Hepatocyte (in vitro differentiated cells): ENCODE results near the gene GRIK4. TPM values are rescaled to one million over a fixed set of nuclear protein-coding genes. Genes with fewer than 3 reads are reported as not detected.

ENCODE experiments used
- DNase-seq: peaks from one replicate; pipeline ENCODE4 v3.0.0-alpha.2; 2016; ENCODE audit warnings: low spot score
- H2AFZ ChIP-seq: fragments of 200-600 bp; sonication (generic); 2 replicates; pipeline ENCODE4 v1.6.0; 2016; ENCODE audit warnings: antibody characterized with exemption, mild to moderate bottlenecking
- H3K27ac ChIP-seq: fragments of 200-600 bp; sonication (generic); 2 replicates; pipeline ENCODE4 v1.5.1; 2016; ENCODE audit warnings: mild to moderate bottlenecking
- H3K27me3 ChIP-seq: fragments of 200-600 bp; sonication (generic); 2 replicates; pipeline ENCODE4 v1.6.1; 2016
- H3K36me3 ChIP-seq: fragments of 200-600 bp; sonication (generic); replicated peaks from 2 replicates; pipeline ENCODE4 v1.5.1; 2016; ENCODE audit warnings: low read depth; ENCODE audit not compliant: insufficient read depth
- H3K4me1 ChIP-seq: fragments of 200-600 bp; sonication (generic); 2 replicates; pipeline ENCODE4 v1.5.1; 2016; ENCODE audit warnings: mild to moderate bottlenecking, moderate library complexity; ENCODE audit not compliant: insufficient read depth
- H3K4me2 ChIP-seq: fragments of 200-600 bp; sonication (generic); 2 replicates; pipeline ENCODE4 v1.6.0; 2016
- H3K4me3 ChIP-seq: fragments of 200-600 bp; sonication (generic); 2 replicates; pipeline ENCODE4 v1.5.1; 2016; ENCODE audit warnings: mild to moderate bottlenecking
- H3K79me2 ChIP-seq: fragments of 200-600 bp; sonication (generic); 2 replicates; pipeline ENCODE4 v1.6.0; 2017; ENCODE audit warnings: mild to moderate bottlenecking
- H3K9me2 ChIP-seq: fragments of 200-600 bp; sonication (generic); replicated peaks from 2 replicates; pipeline ENCODE4 v1.6.0; 2017; ENCODE audit warnings: mild to moderate bottlenecking; ENCODE audit not compliant: insufficient read depth
- H3K9me3 ChIP-seq: fragments of 200-600 bp; sonication (generic); 2 replicates; pipeline ENCODE4 v1.5.1; 2016; ENCODE audit warnings: low read depth, mild to moderate bottlenecking
- H4K20me1 ChIP-seq: fragments of 200-600 bp; sonication (generic); 2 replicates; pipeline ENCODE4 v1.6.0; 2016; ENCODE audit warnings: mild to moderate bottlenecking; ENCODE audit not compliant: insufficient read depth, poor library complexity, severe bottlenecking
- CTCF ChIP-seq: fragments of 200-600 bp; sonication (generic); IDR thresholded peaks from 2 replicates; pipeline ENCODE4 v1.5.1; 2016; ENCODE audit warnings: antibody characterized with exemption, mild to moderate bottlenecking; ENCODE audit not compliant: poor library complexity
- EZH2 ChIP-seq: fragments of 200-600 bp; sonication (generic); IDR thresholded peaks from 2 replicates; pipeline ENCODE4 v1.6.1; 2016; ENCODE audit warnings: antibody characterized with exemption, mild to moderate bottlenecking, borderline replicate concordance
- EZH2phosphoT487 ChIP-seq: fragments of 200-600 bp; sonication (generic); IDR thresholded peaks from one replicate; pipeline ENCODE4 v1.6.1; 2018; ENCODE audit warnings: antibody characterized with exemption, mild to moderate bottlenecking, low read depth, moderate library complexity; ENCODE audit not compliant: unreplicated experiment, severe bottlenecking
- WGBS: methylation state at CpG from one replicate; pipeline ENCODE4 v1.1.6; 2016; ENCODE audit warnings: low lambda C conversion rate; ENCODE audit errors: missing lambda C conversion rate; 5-methylcytosine and 5-hydroxymethylcytosine counted together
- polyA plus RNA-seq: library from polyadenylated mRNA; unstranded; fragments of >200 nt; fragmentation: Nextera tagmentation; extraction: Ambion mirVana; gene quantifications from 2 replicates; pipeline ENCODE4 v1.2.1, GENCODE V29; 2016
- total RNA-seq: library from RNA; depleted of rRNA; stranded (reverse); fragments of >200 nt; gene quantifications from 2 replicates; pipeline ENCODE4 v1.2.3, GENCODE V29; 2014

Gene GRIK4
- total and polyA plus RNA-seq, 2 experiments from 2014 or later, result 1.5 to 2.3 TPM

DNA sequence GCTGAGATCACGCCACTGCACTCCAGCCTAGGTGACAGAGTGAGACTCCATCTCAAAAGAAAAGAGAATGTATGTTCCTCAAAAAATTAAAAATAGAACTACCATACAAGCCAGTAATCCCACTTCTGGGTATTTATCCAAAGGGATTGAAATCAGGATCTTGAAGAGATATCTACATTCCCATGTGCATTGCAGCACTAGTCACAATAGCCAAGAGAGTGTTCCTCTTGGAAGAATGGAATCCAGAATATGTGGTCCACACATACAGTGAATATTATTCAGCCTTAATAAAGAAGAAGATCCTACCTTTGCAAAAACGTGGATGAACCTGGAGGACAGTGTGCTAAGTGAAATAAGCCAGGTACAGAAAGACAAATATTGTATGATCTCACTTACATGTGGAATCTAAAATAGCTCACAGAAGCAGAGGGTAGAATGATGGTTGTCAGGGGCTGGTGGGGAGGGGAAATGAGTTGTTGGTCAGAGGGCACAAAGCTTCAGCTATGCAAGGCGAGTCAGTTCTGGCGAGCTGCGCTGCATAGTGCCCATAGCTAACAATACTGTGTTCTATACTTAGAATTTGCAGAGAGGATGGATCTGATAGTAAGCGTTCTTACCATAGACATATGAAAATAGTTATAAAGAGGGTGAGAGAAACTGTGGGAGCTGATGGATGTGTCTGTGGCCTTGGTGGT is 32.1 kb downstream of the GRIK4 start:
- Histone ChIP-seq H3K9me3 (no peaks in the 10 kb centered on the region), H3K79me2 (no peaks in the 10 kb centered on the region), H3K36me3 (no peaks in the 10 kb centered on the region), H4K20me1 (no peaks in the 10 kb centered on the region), H3K4me3 (no peak overlapping the region), H3K4me1 (peaks cover 27% of the 10 kb centered on the region), H3K27ac (no peak overlapping the region), H3K27me3 (no peaks in the 10 kb centered on the region), H3K9me2 (no peaks in the 10 kb centered on the region), H3K4me2 (no peak overlapping the region), H2AFZ (no peak overlapping the region)
- no peak for DNase-seq
- WGBS, result 78% methylated on average over 6 of the region's 6 CpGs
- TF ChIP-seq EZH2 (no peak), CTCF (no peak), EZH2phosphoT487 (no peak)

DNA sequence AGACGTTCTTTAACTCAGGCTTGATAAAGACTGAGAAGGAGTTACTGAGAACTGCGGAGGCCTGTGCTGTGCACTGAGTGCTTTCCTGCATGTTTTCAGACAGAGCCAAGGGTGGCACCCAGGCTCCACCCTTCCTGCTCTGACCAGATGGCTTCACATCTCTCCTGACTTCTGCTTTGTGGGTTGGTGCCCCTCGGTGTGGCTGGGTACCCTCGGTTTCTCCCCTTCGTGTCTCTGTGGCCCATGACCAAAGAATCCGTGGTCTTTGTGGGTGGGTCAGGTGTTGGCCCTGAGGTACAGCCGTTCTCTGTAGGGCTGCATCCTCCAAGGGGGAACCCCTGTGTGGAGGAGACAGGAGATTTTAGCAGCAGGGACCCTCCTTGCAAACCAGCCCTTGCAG is 34.3 kb downstream of the GRIK4 start:
- Histone ChIP-seq H3K27me3 (no peaks in the 10 kb centered on the region), H3K79me2 (no peaks in the 10 kb centered on the region), H3K9me2 (no peaks in the 10 kb centered on the region), H4K20me1 (no peaks in the 10 kb centered on the region), H3K27ac (no peak overlapping the region), H3K36me3 (no peaks in the 10 kb centered on the region), H3K4me2 (no peak overlapping the region), H3K9me3 (no peaks in the 10 kb centered on the region), H3K4me3 (no peak overlapping the region), H2AFZ (no peak overlapping the region), H3K4me1 (peaks cover 23% of the 10 kb centered on the region)
- no peak for TF ChIP-seq CTCF
- TF ChIP-seq EZH2phosphoT487, result no peak
- TF ChIP-seq EZH2, result no peak
- 83% methylated on average over 7 of the region's 7 CpGs for WGBS
- DNase-seq, result no peak

DNA sequence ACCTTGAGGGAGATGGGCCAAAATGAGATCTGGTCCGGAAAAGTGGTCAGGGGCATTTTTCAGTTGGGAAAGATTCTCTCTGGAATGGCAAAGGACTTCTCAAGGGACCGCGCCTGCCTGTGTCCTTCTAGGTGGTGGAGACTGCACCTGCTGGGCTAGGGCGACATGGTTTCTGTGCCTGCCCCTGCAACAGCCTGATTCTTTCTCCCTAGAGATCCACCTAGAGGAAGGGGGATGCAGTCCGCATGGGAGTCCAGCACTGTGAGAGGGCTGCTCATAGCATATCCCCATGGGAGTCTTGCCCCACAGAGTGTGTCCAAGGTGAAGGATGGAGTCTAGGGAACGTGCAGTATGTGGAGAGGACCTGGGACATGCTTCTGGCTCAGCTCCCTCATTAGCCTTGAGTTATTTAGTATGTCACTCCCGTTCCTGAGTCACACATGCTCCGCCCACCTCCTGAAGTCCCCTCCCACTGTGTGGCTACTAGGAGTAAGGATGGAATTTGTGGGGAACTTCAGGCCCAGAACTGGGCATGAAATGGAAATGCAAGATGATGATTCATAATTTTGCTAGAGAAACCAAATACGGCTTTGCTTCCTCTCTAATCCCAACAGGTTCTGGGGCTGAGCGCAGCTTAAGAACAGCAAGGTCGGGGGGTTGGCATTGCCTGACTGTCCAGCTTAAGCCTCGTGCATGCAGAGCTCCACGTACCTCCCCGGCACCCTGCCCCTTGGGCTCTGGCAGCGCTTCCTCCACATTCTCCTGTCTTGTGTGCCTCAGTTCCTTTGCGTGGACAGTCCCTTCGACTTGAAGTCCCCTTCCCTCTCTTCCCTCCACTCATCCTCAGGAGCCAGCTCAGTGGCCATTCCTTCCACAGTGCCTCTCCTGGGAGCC is 35.0 kb downstream of the GRIK4 start:
- Histone ChIP-seq H3K9me3 (no peaks in the 10 kb centered on the region), H3K4me1 (peaks cover 19% of the 10 kb centered on the region), H4K20me1 (no peaks in the 10 kb centered on the region), H3K27me3 (no peaks in the 10 kb centered on the region), H3K36me3 (no peaks in the 10 kb centered on the region), H3K4me2 (no peak overlapping the region), H3K79me2 (no peaks in the 10 kb centered on the region), H3K4me3 (no peak overlapping the region), H2AFZ (no peak overlapping the region), H3K9me2 (no peaks in the 10 kb centered on the region), H3K27ac (peak overlapping the region; percentile 6)
- DNase-seq, result peak; percentile 74
- TF ChIP-seq EZH2, result no peak
- 75% methylated on average over 17 of the region's 17 CpGs for WGBS

DNA sequence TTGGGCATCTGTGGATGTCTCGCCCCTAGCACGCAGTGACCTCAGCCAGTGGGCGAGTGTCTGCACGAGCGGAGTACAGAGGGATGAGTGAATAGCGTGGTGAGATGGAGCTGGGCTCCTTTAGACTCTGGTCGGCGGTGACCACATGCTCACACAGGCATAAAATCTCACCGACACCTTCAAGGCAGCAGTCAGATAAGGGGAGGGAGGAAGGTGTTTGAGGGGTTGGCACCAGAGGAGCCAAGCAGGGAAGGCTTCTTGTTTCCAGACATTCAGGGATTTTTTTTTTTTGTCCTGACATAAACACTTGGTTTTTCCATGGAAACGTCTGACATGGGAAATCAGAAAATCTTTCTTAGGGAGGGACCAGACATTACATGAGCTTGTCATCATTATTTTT is 35.8 kb downstream of the GRIK4 start:
- Histone ChIP-seq H3K9me2 (no peaks in the 10 kb centered on the region), H2AFZ (no peak overlapping the region), H3K27ac (peak overlapping the region; percentile 50), H3K4me1 (peaks cover 19% of the 10 kb centered on the region), H3K9me3 (no peaks in the 10 kb centered on the region), H3K4me2 (no peak overlapping the region), H4K20me1 (no peaks in the 10 kb centered on the region), H3K79me2 (no peaks in the 10 kb centered on the region), H3K27me3 (no peaks in the 10 kb centered on the region), H3K4me3 (no peak overlapping the region), H3K36me3 (no peaks in the 10 kb centered on the region)
- TF ChIP-seq EZH2 (no peak), CTCF (no peak), EZH2phosphoT487 (no peak)
- DNase-seq, result no peak
- WGBS, result 72% methylated on average over 10 of the region's 10 CpGs
